GM12878 (cell line): ENCODE measurements around the gene CHAC1. TPM values are rescaled to one million over a fixed set of nuclear protein-coding genes. Genes with fewer than 3 reads are reported as not detected.
A peak's percentile ranks its signal among the peaks of the same experiment; 100 is the strongest.

ENCODE experiments used
- ATAC-seq: fragments of 200-7000 bp; cut with Tn5 transposase; 3 replicates; pipeline ENCODE4 v1.9.1; 2020; ENCODE audit warnings: mild to moderate bottlenecking, moderate library complexity
- BruUV-seq: library from RNA; stranded (reverse); fragments of 400-500 nt; replicated peaks from 2 replicates; lab custom pipeline; 2021; lab: Mats Ljungman, UMichigan
- CTCF ChIA-PET: fragments of 300-600 bp; sonication (Branson Sonifier 250); formaldehyde crosslinking; extraction: SDS; loops from one replicate; lab custom pipeline; 2021; ENCODE audit warnings: inconsistent platforms; lab: Yijun Ruan, JAX
- POLR2A ChIA-PET: fragments of 350-600 bp; formaldehyde crosslinking; extraction: SDS; loops from one replicate; lab custom pipeline; 2021; ENCODE audit warnings: inconsistent platforms; lab: Charles Lee
- RAD21 ChIA-PET: fragments of 300-600 bp; sonication (Branson Sonifier 250); formaldehyde crosslinking; loops from one replicate; lab custom pipeline; 2023; ENCODE audit warnings: antibody characterized with exemption; ENCODE audit not compliant: unreplicated experiment; lab: Charles Lee
- SMC1A ChIA-PET: fragments of 300-600 bp; sonication (Branson Sonifier 250); formaldehyde crosslinking; loops from one replicate; lab custom pipeline; 2023; ENCODE audit not compliant: unreplicated experiment, uncharacterized antibody; lab: Charles Lee
- DNase-seq: peaks from one replicate; pipeline ENCODE4 v3.0.0-alpha.2; 2011; ENCODE audit warnings: low read depth, low spot score
- FAIRE-seq: peaks from 3 replicates; lab custom pipeline; 2011; peaks lifted over from hg19 to GRCh38; lab: Jason Lieb, UNC
- H2AFZ ChIP-seq: 2 replicates; pipeline ENCODE4 v1.6.0; 2011; ENCODE audit warnings: low read depth, low read length, control low read depth; ENCODE audit not compliant: control insufficient read depth
- H3K27ac ChIP-seq: 2 replicates; pipeline ENCODE4 v1.5.1; 2011; ENCODE audit warnings: control low read depth; ENCODE audit not compliant: control insufficient read depth, insufficient read depth
- H3K27me3 ChIP-seq, 2 experiments: replicated peaks in 1 of 2; 2 replicates each; pipeline versions ENCODE4 v1.6.0 to v1.6.1; 2011; ENCODE audit warnings: low read length in 1 of 2; ENCODE audit not compliant: control insufficient read depth in 2 of 2, insufficient read depth in 2 of 2
- H3K36me3 ChIP-seq, 2 experiments: 2 replicates each; pipeline ENCODE4 v1.5.1; 2011; ENCODE audit warnings: low read length in 1 of 2; ENCODE audit not compliant: control insufficient read depth in 2 of 2, insufficient read depth in 2 of 2
- H3K4me1 ChIP-seq: 2 replicates; pipeline ENCODE4 v1.6.1; 2011; ENCODE audit warnings: mild to moderate bottlenecking, low read length, moderate library complexity, mixed read lengths; ENCODE audit not compliant: control insufficient read depth, insufficient read depth
- H3K4me2 ChIP-seq: 2 replicates; pipeline ENCODE4 v1.6.0; 2011; ENCODE audit warnings: control low read depth; ENCODE audit not compliant: control insufficient read depth, insufficient read depth
- H3K4me3 ChIP-seq: fragments of 200-600 bp; sonication (generic); 2 replicates; pipeline ENCODE4 v1.5.1; 2016
- H3K79me2 ChIP-seq: 2 replicates; pipeline ENCODE4 v1.6.0; 2011; ENCODE audit warnings: low read length; ENCODE audit not compliant: control insufficient read depth, insufficient read depth
- H3K9ac ChIP-seq: 2 replicates; pipeline ENCODE4 v1.8.0; 2011; ENCODE audit warnings: low read length, control low read depth, mixed read lengths; ENCODE audit not compliant: control insufficient read depth, insufficient read depth
- H3K9me3 ChIP-seq: replicated peaks from 3 replicates; pipeline ENCODE4 v1.5.1; 2011; ENCODE audit warnings: mild to moderate bottlenecking, low read length; ENCODE audit not compliant: control insufficient read depth, insufficient read depth
- H4K20me1 ChIP-seq: 2 replicates; pipeline ENCODE4 v1.6.0; 2011; ENCODE audit not compliant: control insufficient read depth, insufficient read depth
- BRCA1 ChIP-seq: IDR thresholded peaks from 2 replicates; pipeline ENCODE4 v1.6.1; 2011; ENCODE audit warnings: low read depth, low read length, improper control_type of control experiment
- NFIC ChIP-seq: IDR thresholded peaks from 2 replicates; pipeline ENCODE4 v1.6.1; 2012; ENCODE audit warnings: low read depth, mild to moderate bottlenecking, inconsistent platforms, low read length, moderate library complexity
- POLR2A ChIP-seq: IDR thresholded peaks from 2 replicates; pipeline ENCODE4 v1.6.1; 2011; ENCODE audit warnings: low read depth, mild to moderate bottlenecking, low read length
- POLR2AphosphoS2 ChIP-seq: IDR thresholded peaks from 2 replicates; pipeline ENCODE4 v1.6.1; 2011; ENCODE audit warnings: low read depth, mild to moderate bottlenecking, low read length, improper control_type of control experiment, moderate library complexity
- SUPT20H ChIP-seq: IDR thresholded peaks from 2 replicates; pipeline ENCODE4 v1.6.1; 2011; ENCODE audit warnings: low read depth, mild to moderate bottlenecking, low read length, moderate library complexity, borderline replicate concordance; ENCODE audit not compliant: control insufficient read depth
- ZNF274 ChIP-seq: IDR thresholded peaks from one replicate; pipeline ENCODE4 v1.8.0; 2011; ENCODE audit not compliant: insufficient read length, insufficient read depth
- ZNF622 ChIP-seq: fragments of 450-650 bp; IDR thresholded peaks from 2 replicates; pipeline ENCODE4 v1.6.1; 2017; ENCODE audit warnings: mild to moderate bottlenecking, inconsistent platforms
- WGBS: methylation state at CpG from one replicate; pipeline ENCODE4 v1.1.6; 2016; ENCODE audit warnings: low lambda C conversion rate; ENCODE audit not compliant: insufficient replicate concordance, insufficient coverage; ENCODE audit errors: missing lambda C conversion rate; 5-methylcytosine and 5-hydroxymethylcytosine counted together
- in situ Hi-C: fragments of 300-500 bp; cut with MboI; formaldehyde crosslinking; loops from 9 replicates; pipeline ENCODE4 v1.14.3; 2018; ENCODE audit warnings: mixed read lengths
- intact Hi-C: fragments of 100-400 bp; cut with micrococcal nuclease; formaldehyde crosslinking; loops from one replicate; pipeline ENCODE4 v1.14.2; 2022; ENCODE audit not compliant: unreplicated experiment
- polyA plus RNA-seq, 11 experiments: library from polyadenylated mRNA; depleted of rRNA in 4 of 11; unstranded in 6 of 11; stranded (reverse) in 5 of 11; fragments of >200 nt; fragmentation: Nextera tagmentation in 4 of 11; fragmentation: Illumina TruSeq in 1 of 11; extraction: Ambion mirVana in 4 of 11; extraction: Trizol in 1 of 11; gene quantifications; 1 replicate in 1 of 11; 2 replicates in 10 of 11; pipeline versions ENCODE4 v1.2.1 to v1.2.3, GENCODE V29; 2011 to 2016; ENCODE audit warnings: inconsistent platforms in 2 of 11, missing spikeins in 2 of 11, low read depth in 1 of 11
- total RNA-seq, 4 experiments: library from RNA; depleted of rRNA in 3 of 4; stranded (reverse); fragments of >200 nt in 3 of 4; fragmentation: Illumina TruSeq in 1 of 4; extraction: Trizol in 1 of 4; gene quantifications; 2 replicates each; pipeline versions ENCODE4 v1.2.1 to v1.2.3, GENCODE V29; 2013 to 2021
- TF ChIP-seq, protein P1 (sequence below): IDR thresholded peaks from 2 replicates; pipeline ENCODE4 v1.6.1; 2011; ENCODE audit warnings: borderline replicate concordance, low read depth, mild to moderate bottlenecking, moderate library complexity, low read length; ENCODE audit not compliant: insufficient read depth, poor library complexity, severe bottlenecking
- TF ChIP-seq, protein P2 (sequence below): IDR thresholded peaks from 2 replicates; pipeline ENCODE4 v1.6.1; 2012; ENCODE audit warnings: mild to moderate bottlenecking, low read depth, low read length

The CHAC1 gene
- total and polyA plus RNA-seq, 10 of the 15 experiments (the other 5 are each of a cell fraction or from before 2014, with no cell fraction given) = 0.37 to 5.9 (median 3.3) TPM

DNA sequence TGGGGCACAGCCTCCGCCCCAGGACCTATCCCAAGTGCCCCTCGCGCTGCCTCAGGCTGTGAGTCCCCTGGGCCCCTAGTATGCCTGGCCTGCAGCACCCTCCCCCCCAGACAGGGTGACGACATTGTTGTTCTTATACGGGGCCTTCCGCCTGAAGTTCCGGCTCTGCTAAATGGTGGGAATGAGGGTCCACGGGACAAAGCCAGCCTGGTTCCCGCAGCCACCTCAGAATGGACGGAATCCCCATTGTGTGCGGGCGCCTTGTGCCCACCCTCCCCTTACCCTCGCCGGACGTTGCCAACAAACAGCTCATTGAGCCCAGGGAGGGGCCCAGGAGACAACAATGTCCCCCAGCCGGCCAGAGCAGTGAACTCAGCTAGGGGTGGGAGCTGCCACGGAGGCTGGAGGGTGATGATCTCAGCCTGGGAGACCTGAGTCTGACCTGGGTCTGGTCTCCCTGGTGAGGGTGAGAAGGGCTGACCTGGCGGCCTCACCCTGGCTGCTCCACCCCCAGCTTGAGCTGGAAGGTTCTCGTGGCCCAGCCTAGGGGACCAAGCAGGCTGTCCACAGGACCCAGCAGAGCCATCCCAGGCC is 34.4 kb upstream of the CHAC1 start (continued):
- TF ChIP-seq BRCA1 = no peak
- TF ChIP-seq NFIC = no peak
- TF ChIP-seq POLR2AphosphoS2 = no peak
- TF ChIP-seq ZNF622 = no peak
- no peak for TF ChIP-seq SUPT20H
- no peak for TF ChIP-seq POLR2A
- TF ChIP-seq, protein P1, sequence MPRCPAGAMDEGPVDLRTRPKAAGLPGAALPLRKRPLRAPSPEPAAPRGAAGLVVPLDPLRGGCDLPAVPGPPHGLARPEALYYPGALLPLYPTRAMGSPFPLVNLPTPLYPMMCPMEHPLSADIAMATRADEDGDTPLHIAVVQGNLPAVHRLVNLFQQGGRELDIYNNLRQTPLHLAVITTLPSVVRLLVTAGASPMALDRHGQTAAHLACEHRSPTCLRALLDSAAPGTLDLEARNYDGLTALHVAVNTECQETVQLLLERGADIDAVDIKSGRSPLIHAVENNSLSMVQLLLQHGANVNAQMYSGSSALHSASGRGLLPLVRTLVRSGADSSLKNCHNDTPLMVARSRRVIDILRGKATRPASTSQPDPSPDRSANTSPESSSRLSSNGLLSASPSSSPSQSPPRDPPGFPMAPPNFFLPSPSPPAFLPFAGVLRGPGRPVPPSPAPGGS = no peak

DNA sequence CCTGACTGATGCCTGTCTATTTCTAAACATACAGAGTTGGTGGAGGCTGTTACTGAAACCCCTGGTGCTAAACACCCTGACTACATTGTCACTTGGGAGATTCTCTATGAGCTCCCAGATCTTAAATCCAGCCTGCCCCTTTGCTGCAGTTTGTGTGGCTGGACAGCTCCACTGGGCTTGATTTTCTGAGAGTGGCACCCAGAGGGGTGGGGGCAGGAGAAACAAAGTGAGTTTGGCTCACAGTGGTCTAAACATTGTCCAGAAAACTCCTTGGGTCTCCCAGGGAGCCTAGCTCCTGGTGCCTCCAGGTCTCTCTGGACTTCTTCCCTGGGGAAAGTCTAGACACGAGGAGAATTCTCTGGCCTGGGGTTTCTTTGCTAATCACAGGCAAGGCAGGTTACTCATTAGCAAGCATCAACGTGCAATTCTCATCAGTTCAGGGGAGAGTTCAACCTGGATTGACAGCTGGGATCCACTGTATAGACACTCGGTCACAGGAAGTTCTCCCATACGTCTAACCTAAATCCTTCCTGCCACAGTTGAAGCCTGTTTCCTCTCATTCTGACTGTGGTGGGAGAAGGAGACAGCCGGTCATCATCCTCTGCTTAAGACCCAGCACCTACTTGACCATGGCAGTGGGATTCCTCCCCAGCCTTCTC is 31.2 kb upstream of the CHAC1 start:
- in situ Hi-C loops (loop anchor here (5.0 kb wide), 1 partner anchor 100 kb away; no protein-coding TSS in a partner anchor), intact Hi-C loops (no loop called here)
- no peak overlapping the region for H3K4me2 ChIP-seq
- H3K79me2 ChIP-seq = no peaks in the 10 kb centered on the region
- no peak for ATAC-seq
- no peak for DNase-seq
- H4K20me1 ChIP-seq = no peaks in the 10 kb centered on the region
- no TSS peak for BruUV-seq
- H2AFZ ChIP-seq = no peak overlapping the region
- POLR2A ChIA-PET = no interaction called here
- RAD21 ChIA-PET = interaction anchor here (0.5 kb wide), 1 partner anchor 26 kb away, joined by 3 read pairs; no protein-coding TSS in a partner anchor
- SMC1A ChIA-PET = no interaction called here
- peaks cover 8% of the 10 kb centered on the region; the same call in 1 of the 2 replicates for H3K4me1 ChIP-seq
- no peak overlapping the region for H3K4me3 ChIP-seq
- no peak for FAIRE-seq
- TF ChIP-seq, protein P2, sequence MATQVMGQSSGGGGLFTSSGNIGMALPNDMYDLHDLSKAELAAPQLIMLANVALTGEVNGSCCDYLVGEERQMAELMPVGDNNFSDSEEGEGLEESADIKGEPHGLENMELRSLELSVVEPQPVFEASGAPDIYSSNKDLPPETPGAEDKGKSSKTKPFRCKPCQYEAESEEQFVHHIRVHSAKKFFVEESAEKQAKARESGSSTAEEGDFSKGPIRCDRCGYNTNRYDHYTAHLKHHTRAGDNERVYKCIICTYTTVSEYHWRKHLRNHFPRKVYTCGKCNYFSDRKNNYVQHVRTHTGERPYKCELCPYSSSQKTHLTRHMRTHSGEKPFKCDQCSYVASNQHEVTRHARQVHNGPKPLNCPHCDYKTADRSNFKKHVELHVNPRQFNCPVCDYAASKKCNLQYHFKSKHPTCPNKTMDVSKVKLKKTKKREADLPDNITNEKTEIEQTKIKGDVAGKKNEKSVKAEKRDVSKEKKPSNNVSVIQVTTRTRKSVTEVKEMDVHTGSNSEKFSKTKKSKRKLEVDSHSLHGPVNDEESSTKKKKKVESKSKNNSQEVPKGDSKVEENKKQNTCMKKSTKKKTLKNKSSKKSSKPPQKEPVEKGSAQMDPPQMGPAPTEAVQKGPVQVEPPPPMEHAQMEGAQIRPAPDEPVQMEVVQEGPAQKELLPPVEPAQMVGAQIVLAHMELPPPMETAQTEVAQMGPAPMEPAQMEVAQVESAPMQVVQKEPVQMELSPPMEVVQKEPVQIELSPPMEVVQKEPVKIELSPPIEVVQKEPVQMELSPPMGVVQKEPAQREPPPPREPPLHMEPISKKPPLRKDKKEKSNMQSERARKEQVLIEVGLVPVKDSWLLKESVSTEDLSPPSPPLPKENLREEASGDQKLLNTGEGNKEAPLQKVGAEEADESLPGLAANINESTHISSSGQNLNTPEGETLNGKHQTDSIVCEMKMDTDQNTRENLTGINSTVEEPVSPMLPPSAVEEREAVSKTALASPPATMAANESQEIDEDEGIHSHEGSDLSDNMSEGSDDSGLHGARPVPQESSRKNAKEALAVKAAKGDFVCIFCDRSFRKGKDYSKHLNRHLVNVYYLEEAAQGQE = peak; percentile 42; the same call in 1 of the 2 replicates
- no peak for TF ChIP-seq ZNF274
- WGBS = 14% methylated on average over 5 of the region's 5 CpGs
- CTCF ChIA-PET = interaction anchor here (0.9 to 3.8 kb wide), 2 partner anchors 8 to 17 kb away, joined by 4 to 18 read pairs; no protein-coding TSS in a partner anchor
- no peak overlapping the region for H3K27ac ChIP-seq
- H3K9ac ChIP-seq = no peak overlapping the region
- H3K9me3 ChIP-seq = no peaks in the 10 kb centered on the region
- H3K36me3 ChIP-seq = no peaks in the 10 kb centered on the region
- peaks cover 11 to 18% of the 10 kb centered on the region in 2 experiments for H3K27me3 ChIP-seq
